NCI-H82 (cell line): ENCODE results near the gene TGM1.
A peak's percentile ranks its signal among the peaks of the same experiment; 100 is the strongest.

Source experiments
- DNase-seq: peaks from one replicate; lab custom pipeline; 2025; lab: John Stamatoyannopoulos, UW

TGM1 gene

GRCh38 chr14:24292118-24292807 lies 29.3 kb upstream of the TGM1 start:
- no peak for DNase-seq

- DNase-seq = no peak
Measured at GRCh38 chr14:24291446-24292117, 28.6 kb upstream of the TGM1 start.

- no peak for DNase-seq
Measured at GRCh38 chr14:24290746-24291145, 27.8 kb upstream of the TGM1 start.

- DNase-seq = no peak
Measured at GRCh38 chr14:24289649-24290280, 26.8 kb upstream of the TGM1 start.

- DNase-seq = no peak
Measured at GRCh38 chr14:24286996-24287395, 24.0 kb upstream of the TGM1 start.

- no peak for DNase-seq
Measured at GRCh38 chr14:24285351-24285750, 22.4 kb upstream of the TGM1 start.

GRCh38 chr14:24284501-24285035 lies 21.6 kb upstream of the TGM1 start:
- no peak for DNase-seq

- no peak for DNase-seq
Measured at GRCh38 chr14:24283796-24284460, 21.0 kb upstream of the TGM1 start.

- DNase-seq = no peak
Measured at GRCh38 chr14:24282736-24283135, 19.8 kb upstream of the TGM1 start.

GRCh38 chr14:24281636-24282035 lies 18.7 kb upstream of the TGM1 start:
- no peak for DNase-seq

- no peak for DNase-seq
Measured at GRCh38 chr14:24280797-24281460, 18.0 kb upstream of the TGM1 start.

- DNase-seq = no peak
Measured at GRCh38 chr14:24279301-24280186, 16.6 kb upstream of the TGM1 start.

- DNase-seq = no peak
Measured at GRCh38 chr14:24278424-24278823, 15.4 kb upstream of the TGM1 start.

GRCh38 chr14:24277606-24278321 lies 14.8 kb upstream of the TGM1 start:
- no peak for DNase-seq

GRCh38 chr14:24277071-24277470 lies 14.1 kb upstream of the TGM1 start:
- no peak for DNase-seq

- DNase-seq = peak; percentile 31
Measured at GRCh38 chr14:24274101-24274543, 11.1 kb upstream of the TGM1 start.

- peak; percentile 72 for DNase-seq
Measured at GRCh38 chr14:24273422-24273998, 10.5 kb upstream of the TGM1 start.

GRCh38 chr14:24272467-24272866 lies 9.5 kb upstream of the TGM1 start:
- DNase-seq = no peak

- DNase-seq = no peak
Measured at GRCh38 chr14:24271834-24272263, 8.9 kb upstream of the TGM1 start.
